Cardiac fibroblast (primary cell): Measurements from ENCODE around the gene HIF1A.
"Not testable (repeated sequence)": the region's sequence is repeated elsewhere in the genome, so short reads cannot be mapped to it uniquely, and the experiment has no call there.

Source experiments
- DNase-seq, 2 donors: peaks; one replicate each; pipeline versions ENCODE4 v3.0.0 to v3.0.0-alpha.2; 2010; ENCODE audit warnings: low read depth in 2 of 2
- H3K4me3 ChIP-seq, 2 donors: replicated peaks in 1 of 2; 1 replicate in 1 of 2; 2 replicates in 1 of 2; pipeline ENCODE4 v1.5.1; 2011; ENCODE audit warnings: low read depth in 2 of 2, low read length in 2 of 2, mild to moderate bottlenecking in 2 of 2, moderate library complexity in 1 of 2
- TF ChIP-seq, protein P1 (sequence below): IDR thresholded peaks from one replicate; pipeline ENCODE4 v1.5.1; 2011; ENCODE audit warnings: low read depth, mild to moderate bottlenecking, low read length, inconsistent platforms

HIF1A gene

DNA sequence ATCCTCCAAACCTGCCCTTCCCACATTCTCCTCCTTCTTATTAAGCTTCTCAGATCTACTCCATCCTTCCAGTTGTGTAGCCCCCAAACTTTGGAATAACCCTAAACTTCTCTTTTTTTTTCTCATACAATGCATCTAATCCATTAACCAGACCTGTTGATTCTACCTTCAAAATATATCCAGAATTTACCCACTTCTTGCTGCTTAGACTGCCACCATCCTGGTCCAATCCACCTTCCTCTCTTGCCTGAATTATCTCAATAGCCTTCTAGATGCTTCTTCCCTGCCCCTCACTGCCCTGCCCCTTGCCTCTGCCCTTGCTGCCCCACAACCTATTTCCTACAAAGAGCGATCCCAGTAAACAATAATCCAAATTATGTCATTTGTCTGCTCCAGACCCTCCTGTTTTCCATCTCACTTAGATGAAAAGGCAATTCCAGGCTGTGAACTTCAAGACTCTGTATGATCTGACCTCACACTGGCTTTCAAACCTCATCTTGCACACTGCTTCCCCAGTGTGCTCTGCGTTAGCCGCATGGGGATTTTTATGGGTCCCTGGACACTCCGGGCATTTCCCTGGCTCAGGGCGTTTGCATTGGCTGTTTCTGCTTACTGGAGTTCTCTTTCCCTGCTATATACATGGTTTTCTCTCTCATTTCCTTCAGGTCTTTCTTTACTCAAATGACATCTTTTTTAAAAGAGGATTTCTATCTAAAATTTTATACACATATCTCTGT, 42.6 kb upstream of the HIF1A start:
- DNase-seq = peak in 1 of 2 donors; percentile 45
- no peak overlapping the region for H3K4me3 ChIP-seq
- TF ChIP-seq, protein P1, sequence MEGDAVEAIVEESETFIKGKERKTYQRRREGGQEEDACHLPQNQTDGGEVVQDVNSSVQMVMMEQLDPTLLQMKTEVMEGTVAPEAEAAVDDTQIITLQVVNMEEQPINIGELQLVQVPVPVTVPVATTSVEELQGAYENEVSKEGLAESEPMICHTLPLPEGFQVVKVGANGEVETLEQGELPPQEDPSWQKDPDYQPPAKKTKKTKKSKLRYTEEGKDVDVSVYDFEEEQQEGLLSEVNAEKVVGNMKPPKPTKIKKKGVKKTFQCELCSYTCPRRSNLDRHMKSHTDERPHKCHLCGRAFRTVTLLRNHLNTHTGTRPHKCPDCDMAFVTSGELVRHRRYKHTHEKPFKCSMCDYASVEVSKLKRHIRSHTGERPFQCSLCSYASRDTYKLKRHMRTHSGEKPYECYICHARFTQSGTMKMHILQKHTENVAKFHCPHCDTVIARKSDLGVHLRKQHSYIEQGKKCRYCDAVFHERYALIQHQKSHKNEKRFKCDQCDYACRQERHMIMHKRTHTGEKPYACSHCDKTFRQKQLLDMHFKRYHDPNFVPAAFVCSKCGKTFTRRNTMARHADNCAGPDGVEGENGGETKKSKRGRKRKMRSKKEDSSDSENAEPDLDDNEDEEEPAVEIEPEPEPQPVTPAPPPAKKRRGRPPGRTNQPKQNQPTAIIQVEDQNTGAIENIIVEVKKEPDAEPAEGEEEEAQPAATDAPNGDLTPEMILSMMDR = no peak

DNA sequence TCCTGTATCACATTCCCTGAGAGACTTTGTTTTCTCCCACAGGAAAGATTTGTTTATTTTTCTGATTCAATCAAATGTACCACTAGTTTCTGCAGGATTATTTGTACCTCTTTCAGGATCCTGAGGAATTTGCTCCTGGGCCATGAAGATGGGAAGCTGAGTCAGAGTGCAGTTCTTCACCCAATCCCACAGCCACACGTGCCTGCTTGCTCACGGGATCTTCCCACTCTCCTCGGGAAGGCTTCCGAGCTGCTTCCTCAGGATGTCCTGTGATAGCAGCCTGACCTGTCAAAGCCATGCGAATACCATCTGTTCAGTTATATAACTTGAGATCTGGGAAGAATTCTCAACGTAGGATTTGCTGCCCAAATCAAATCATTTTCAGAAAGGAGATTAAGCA, 41.8 kb upstream of the HIF1A start:
- H3K4me3 ChIP-seq = no peak overlapping the region
- TF ChIP-seq, protein P1 = no peak
- peak; percentile 78 to 86 for DNase-seq

GRCh38 chr14:61654026-61654425, 41.3 kb upstream of the HIF1A start:
- TF ChIP-seq, protein P1 = no peak
- no peak overlapping the region for H3K4me3 ChIP-seq
- no peak for DNase-seq

DNA sequence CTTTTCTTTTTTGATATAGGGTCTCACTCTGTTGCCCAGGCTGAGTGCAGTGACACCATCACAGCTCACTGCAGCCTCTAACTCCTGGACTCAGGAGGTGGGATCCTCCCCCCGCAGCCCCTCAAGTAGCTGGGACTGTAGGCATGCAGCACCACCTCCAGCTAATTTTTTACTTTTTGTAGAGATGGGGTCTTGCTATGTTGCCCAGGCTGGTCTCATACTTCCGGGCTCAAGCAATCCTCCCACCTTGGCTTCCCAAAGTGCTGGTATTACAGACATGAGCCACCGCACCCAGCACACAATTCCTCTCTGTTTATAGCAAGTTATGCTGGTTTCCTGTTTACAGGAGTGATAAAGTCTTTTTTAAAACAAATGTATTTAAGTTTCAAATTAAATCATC, 39.5 kb upstream of the HIF1A start:
- DNase-seq = no peak
- TF ChIP-seq, protein P1 = no peak
- H3K4me3 ChIP-seq = no peak overlapping the region

DNA sequence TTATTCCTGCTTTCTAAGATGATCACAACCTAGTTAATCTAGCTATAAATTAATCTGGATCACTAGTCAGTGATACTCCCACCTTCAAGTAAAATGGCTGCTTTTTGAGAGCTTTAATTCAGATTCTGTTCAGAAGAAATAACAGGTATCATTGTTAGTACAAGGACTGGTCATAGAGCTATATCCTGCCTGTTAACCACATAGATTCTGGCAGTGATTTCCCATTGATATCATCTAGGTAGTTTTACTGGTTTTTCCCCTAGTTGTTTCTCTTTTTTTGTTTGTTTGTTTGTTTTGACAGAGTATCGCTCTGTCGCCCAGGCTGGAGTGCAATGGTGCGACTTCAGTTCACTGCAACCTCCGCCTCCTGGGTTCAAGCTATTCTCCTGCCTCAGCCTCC, 39.0 kb upstream of the HIF1A start:
- no peak overlapping the region for H3K4me3 ChIP-seq
- no peak for DNase-seq
- TF ChIP-seq, protein P1 = no peak

DNA sequence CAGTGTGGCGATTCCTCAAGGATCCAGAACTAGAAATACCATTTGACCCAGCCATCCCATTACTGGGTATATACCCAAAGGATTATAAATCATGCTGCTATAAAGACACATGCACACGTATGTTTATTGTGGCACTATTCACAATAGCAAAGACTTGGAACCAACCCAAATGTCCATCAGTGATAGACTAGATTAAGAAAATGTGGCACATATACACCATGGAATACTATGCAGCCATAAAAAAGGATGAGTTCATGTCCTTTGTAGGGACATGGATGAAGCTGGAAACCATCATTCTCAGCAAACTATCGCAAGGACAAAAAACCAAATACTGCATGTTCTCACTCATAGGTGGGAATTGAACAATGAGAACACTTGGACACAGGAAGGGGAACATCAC, 37.2 kb upstream of the HIF1A start:
- DNase-seq, H3K4me3 ChIP-seq: not testable (repeated sequence)

GRCh38 chr14:61659582-61659981, 35.7 kb upstream of the HIF1A start:
- peak; percentile 59 to 64 for DNase-seq
- TF ChIP-seq, protein P1 = no peak
- H3K4me3 ChIP-seq = no peak overlapping the region
